GM19043 (cell line): ENCODE results near the gene ITPKB.
"Not testable (repeated sequence)": the region's sequence is repeated elsewhere in the genome, so short reads cannot be mapped to it uniquely, and the experiment has no call there.

Experiments used
- ATAC-seq: cut with Tn5 transposase; IDR thresholded peaks from one replicate; pipeline ENCODE4 v1.9.1; 2021; ENCODE audit warnings: low read depth; ENCODE audit not compliant: unreplicated experiment

The ITPKB gene

DNA sequence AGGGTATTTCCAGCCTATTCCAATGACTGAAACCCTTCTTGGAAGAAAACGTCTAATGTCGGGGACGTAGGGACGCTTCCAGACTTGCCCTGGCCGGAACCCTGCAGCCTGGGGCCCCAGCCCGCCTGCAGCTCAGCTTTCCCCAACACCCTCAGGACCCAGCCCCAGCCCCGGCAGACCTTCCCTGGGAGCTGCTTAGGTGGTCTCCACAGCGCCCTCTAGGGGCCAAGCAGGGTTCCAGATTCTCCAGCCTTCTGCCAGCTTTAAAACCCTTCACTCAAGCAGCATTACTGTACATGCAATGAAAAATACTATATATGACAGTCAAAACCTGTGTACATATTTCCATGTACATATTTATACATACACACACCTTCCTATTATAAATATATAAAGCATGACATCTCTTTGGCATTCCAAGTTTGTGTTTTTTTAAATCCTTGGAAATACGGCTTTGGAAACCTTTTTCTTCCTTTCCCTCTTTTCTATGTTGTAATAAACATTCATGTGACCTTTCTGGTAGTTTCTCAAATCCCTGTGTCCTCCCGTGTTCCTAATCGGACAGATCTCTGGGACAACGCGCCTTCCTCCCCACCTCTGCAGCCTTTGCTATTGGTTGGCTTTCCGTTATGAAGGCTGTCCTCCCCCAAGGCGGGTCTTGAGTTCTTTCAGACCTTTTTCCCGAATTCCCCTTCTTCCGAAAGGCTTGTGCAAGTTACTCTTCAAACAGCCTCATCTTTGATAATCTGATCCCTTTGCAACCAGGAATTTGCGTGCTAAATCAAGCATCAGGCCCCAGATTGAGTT, 130.2 kb downstream of the ITPKB start:
- no peak for ATAC-seq

DNA sequence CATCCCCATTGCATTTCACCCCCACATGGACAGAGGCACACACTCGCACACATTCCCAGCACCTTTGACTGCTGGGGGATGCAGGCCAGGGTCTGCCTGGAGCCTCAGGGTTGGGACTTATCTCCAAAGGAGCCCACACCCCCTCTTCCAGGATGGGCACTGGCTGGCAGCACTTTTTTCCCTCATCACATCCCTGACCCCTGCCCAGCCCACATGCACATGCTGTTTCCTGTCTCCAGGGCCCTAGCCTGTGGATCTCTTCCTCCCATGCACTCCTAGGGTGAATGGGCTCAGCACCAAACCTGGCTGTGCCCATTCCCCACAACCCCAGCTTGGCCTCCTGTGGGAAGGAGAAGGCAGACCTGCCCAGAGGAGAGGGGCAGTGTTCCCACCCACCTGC, 131.3 kb downstream of the ITPKB start:
- ATAC-seq, result no peak

DNA sequence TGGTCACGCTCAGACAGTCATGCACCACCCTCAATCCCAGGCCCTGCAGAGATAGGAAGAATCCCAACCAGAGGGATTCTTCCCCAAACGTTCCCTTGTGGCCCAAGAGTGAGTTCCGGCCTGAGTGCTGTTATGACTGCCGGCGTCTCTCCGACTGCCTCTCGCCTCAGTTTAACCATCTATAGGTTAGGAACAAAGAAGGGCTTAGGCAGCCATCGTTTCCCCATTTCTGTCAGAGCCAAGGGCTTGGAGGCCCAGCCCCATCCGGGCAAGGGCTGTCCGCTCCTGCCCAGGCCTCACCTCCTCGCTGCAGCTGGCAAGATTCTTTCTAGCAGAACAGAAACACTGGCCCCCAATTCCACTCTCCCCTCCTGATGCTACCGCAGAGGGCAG, 131.8 kb downstream of the ITPKB start:
- ATAC-seq, result no peak

DNA sequence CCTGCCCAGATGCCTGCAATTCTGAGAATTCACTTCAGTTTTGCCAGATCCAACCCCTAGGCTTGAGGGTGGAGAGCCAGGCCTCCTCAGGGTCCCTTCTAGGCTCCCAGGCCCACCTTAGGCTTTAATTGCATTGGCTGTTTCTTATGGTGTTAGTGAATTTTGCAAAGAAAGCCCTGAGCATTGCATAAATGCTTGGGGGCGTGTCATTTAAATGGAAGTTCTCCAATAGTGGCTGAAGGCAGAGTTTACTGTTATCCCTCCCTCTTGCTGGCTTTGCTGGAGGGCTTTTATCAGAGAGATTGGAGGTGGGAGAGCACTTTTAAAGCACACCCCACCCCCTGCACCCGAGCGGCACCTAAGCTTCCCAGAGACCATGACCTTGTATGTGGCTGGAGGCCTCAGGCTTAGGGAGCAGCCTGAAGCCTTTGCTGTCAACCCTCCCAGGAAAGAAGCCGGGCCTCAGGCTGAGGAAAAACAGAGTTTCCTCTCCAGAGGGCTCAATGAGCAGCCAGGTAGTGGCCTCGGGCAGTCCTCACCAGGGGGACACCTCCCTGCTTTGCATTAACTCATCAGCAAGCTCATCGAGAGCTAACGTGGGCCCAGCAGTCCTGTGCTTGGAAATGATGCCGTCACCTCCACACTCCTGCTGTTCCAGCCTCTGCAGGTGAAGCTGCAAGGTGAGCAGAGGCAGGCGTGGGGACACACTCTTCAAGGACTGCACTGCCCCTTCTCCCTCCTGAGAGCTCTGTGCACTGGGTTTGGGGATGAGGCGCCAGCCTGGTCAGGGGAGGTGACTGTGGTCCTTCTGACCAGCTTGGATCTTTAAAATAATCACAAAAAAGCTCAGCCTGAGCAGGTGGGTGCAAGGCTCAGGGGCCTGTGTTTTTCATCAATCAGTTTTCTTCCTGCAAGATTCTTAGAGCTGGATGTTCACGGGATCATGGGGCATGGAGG, 132.5 kb downstream of the ITPKB start:
- no peak for ATAC-seq

DNA sequence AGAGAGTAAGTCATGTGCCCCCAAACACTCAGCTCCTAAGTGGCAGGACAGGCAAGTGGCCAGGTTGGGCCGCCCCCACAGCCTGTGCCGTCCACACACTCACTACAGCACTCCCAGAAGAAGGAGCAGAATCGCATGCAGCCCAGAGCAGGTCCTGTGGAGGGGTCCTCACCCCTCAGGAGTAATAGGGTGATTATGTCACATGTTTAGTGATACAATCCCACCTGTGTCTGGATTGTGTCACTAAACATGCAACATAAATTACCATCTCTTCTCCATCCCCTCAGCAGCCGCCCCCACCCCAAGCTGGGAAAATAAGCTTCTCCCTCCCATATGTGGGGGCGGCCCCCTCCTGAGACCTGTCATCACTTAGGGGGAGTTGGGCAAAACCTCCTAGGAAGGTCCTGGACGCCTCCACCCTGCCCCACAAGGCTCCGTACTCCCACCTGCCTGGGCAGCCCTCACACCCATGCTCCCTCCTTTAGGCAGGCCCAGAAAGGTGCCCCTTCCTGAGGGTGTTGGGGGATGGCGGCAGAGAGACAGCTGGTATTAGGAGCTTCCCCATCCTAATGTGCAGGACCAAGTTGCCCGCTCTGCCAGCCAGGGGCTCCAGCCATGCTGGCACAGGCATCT, 133.6 kb downstream of the ITPKB start:
- ATAC-seq, result no peak

DNA sequence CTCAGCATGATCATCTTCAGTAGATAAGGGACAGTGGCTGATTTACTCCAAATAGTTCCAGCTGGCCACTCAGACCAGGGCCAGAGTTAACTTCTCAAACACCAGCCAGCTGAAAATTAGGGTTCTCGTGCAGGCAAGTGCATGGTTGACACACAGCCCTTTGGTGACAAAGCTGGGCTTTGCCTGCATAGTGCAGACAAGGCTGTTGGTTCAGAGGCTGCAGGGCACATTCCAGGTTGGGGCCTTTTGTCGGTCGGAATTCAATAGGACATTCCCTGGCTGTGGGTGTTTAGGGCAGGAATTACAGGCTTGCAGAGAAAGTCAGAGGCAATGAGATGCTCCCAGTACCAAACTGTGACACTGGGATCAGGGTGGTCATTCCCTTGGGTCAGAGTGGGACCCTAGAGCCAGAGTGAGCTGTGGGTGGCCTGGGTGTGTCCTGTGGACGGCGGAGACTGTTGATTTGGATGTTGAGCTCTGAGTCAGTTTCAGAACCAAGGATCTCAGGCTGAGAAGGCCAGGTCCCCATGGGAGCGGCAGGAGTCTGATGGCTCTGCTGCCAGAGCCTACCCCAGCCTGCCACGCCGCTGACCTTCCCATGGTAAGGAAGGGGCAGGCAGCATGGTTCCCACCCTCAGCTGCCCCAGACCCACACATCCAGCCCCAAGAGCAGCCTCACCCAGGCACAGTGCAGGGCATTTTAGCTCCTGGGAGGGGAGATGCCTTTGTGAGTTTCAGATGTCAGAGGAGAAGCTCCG, 134.3 kb downstream of the ITPKB start:
- no peak for ATAC-seq

DNA sequence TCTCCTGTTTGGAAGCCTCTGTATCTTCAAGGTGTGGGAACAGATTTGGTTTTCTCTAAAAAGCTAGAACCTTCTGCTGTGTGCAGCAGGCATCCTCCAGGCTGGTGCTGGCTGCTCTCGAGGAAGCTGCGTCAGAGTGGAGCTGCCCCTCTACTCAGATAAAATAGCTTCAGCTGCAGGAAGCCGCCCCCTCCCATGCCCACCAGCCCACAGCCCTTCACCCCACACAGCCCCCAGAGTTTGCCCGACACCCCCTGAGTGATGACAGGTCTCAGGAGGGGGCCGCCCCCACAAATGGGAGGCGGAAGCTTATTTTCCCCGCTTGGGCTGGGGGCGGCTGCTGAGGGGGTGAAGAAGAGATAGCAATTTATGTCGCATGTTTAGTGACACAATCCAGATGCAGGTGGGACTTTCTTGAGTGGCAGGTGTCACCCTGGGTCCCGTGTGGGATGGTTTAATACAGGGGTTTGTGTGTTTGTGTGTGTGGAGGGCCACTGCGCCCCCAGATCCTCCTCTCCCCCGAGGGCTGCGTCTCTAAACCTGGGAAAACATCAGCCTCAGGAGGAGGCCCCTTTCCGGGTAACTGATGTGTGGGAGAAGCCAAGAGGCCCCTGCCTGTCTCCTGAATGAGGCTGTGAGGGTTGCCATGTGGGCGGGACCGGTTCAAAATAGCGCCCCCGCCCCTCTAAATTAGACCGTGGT, 135.1 kb downstream of the ITPKB start:
- no peak for ATAC-seq

DNA sequence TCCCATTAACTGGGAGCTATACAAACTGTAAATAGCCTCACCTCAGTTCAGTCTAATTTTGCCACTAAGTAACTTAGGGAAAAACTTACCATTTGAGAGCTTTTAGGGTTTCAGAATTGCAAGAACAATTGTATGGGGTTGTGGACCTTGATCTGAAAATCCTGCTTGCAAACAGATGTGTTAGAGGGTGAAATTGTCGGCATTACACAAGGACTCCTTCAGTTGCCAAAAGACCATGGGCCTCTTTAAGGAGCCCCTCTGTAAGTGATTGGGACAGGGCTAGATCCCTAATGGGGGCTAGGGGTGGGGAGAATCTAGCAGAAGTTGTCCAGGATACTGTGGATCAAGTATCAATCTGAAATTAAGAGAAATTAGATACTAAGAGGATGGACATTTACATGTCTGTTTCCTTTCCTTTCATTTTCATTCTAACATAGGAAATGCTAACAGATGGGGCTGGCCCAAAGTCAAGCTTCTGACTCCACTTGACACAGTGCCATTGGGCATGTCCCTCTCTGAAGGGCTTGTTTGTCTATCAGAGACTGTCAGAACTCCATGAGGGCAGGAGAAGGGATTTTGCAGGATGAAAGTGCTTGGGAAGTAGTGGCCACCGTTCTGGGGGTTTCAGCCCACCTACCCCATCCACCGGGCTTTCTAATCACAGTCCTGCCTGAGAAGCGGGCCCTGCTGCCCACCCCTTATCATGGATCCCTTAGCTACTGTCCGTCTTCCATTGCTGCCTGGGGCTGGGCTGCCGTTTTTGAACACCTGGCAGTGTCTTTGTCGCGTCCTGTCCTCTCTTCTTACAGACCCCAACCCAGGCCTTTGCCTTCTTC, 135.8 kb downstream of the ITPKB start:
- no peak for ATAC-seq

DNA sequence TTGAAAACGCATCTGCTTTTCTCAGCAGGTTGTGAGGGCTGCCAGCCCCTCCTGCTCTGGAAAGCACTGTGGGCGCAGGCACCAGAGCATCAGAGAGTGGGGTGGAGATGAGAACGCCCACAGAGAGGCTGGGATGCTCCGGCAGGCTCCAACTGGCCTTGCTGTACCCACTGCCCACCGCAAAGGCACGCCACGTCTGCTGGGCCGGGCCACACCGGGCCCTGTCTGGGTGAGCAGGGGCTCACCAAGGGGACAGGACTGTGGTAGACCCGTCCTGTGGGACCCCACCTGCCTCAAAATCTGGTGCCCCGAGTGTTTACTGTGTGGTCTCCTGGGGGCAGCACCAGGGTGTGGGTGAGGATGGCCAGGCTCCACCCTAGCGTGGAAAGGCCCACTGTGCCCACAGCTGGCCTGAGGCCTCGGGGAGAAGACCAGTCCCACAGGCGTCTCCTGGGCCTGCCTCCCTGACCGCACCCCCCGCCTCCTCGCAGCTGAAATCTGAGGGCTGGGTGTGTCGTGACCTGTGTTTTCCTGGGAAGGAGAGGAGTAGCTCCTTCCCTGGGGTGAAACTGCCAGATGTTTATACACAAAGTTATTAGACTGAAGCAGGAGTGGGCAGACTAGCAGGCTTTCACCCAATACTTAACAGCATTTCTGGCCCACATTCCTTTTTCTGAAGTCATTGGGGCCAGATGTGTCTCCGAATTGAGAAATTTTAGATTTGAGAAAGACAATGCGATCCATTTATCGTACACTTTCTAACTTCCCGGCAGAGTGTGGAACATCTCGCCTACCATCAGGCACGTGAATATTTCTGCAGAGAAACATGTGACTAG, 136.7 kb downstream of the ITPKB start:
- ATAC-seq, result no peak

DNA sequence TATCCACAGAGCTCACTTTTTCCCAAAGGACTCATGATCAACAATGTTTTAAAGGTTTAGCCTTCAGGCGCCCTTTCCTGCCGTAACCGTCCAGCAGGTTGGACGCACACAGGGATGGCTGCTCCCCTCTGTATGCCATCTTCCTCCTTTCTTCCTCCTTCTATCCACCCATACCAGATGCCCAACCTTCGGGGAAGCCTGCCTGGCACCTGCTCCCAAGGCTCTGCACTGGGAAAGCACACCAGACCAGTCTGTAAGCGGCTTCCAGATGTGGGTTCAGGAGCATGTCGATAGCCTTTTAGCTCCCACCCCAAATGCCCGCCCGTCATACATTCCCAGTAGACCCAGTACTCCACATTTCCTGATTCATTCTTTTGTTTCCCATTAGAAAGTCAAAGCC, 137.6 kb downstream of the ITPKB start:
- no peak for ATAC-seq

DNA sequence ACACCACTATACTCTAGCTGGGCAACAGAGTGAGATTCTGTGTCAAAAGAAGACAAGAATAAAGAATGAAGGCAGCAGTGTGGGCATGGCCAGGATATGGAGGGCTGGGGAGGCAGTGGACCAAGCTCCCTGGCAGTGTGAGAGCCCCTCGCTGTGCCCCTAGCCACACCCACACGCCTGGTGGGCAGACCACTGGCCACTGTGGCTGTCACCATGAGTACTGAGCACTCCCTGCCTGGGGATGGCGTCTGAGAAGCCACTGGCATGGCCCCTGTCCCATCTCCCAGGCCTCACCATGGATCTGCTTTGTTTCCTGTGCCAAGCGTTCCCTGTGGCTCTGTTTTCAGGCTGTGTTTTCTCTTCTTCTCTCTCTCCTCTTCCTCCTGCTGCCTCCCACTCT, 138.8 kb downstream of the ITPKB start:
- no peak for ATAC-seq

DNA sequence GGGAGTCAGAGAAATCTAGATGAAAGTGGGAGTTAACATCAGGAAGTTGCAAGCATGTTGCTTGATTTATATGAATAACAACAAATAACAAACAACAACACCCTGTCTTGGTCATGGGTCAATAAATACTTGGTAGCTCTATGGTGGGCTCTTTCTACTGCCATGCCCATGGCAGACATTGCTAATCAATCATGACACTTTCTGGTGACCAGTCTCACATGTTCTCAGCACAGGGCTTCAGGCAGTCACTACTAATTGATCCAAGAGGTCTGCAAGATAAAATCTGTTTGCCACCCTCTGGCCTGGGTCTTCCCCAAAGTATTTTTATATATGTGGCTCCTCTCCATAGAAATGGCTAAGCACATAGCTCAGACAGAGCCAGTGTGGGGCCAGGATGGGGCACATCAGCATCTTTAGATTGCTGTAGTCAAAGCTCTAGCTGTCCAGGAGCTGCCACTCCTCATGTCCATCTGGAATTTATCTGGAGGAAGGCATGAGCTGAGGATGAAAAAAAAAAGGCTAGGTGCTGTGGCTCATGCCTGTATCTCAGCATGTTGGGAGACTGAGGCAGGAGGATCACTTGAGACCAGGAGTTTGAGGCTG, 139.3 kb downstream of the ITPKB start:
- ATAC-seq, result no peak

DNA sequence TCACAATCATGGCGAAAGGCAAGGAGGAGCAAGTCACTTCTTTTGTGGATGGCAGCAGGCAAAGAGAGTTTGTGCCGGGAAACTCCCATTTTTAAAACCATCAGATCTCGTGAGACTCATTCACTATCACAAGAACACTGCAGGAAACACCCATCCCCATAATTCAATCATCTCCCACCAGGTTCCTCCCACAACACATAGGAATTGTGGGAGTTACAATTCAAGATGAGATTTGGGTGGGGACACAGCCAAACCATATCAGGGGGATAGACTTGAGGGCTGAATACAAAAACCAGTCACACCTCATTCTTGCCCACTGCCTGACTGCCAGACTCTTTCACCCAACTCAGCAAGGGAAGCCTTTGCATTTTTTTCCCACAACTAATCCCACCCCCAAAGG, 140.1 kb downstream of the ITPKB start:
- not testable (repeated sequence) for ATAC-seq

DNA sequence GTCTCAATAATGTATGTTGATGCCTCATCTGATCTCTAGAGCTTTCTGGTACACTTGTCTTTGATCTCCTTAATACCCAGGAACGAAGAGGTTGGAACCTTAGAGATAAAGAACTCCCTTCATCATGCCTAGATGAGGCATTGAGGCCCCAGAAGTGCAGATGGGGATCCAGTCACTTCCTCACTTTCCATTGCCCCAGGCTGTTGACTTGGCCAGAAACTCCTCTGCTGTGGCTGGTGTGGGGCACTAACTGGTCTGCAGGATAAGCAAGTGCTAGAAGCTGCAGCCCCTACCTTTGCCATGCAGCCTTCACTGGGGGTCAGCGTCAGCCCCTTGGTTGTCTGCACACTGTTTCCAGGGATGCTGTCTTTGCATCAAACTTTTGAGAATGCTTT, 140.6 kb downstream of the ITPKB start:
- no peak for ATAC-seq

DNA sequence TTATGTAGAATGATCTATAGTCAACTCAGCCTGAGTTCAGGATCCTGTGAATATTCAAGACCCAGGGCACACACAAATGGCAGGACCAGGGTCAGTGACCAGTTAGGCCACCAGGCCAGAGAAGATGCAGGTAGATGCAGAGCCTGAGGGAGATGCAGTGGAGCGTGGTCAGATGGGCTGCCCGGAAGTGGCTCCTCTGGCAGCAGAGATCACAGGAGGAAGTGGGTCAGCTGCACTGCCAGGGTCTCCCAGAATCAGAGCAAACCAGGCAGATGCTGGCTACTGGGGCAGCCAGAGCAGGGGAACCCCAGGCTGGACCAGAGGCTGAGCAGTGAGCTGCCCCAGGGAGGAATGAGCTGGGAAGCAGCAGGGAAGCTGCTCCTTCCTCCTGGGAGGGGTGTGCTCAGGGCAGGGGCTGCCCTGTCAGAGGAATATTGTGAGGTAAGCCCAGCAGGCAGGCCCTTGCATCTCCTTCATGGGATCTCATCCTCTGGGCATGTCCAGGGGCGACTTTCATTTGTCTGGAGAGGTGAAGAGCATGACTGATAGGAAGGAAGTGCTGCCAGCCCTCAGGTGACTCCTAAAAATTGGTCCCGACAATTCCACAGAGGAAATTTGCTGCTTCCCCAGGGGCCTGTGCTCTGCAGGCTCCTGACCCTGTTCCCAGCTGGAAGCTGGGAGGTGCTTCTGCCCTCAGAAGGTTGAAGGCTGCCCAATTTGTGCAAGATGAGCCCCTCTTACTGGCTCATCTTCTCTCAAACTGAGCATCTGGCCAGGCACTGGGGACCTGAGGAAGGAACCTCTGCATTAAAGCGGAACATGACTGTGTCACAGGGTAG, 141.2 kb downstream of the ITPKB start:
- ATAC-seq, result no peak

DNA sequence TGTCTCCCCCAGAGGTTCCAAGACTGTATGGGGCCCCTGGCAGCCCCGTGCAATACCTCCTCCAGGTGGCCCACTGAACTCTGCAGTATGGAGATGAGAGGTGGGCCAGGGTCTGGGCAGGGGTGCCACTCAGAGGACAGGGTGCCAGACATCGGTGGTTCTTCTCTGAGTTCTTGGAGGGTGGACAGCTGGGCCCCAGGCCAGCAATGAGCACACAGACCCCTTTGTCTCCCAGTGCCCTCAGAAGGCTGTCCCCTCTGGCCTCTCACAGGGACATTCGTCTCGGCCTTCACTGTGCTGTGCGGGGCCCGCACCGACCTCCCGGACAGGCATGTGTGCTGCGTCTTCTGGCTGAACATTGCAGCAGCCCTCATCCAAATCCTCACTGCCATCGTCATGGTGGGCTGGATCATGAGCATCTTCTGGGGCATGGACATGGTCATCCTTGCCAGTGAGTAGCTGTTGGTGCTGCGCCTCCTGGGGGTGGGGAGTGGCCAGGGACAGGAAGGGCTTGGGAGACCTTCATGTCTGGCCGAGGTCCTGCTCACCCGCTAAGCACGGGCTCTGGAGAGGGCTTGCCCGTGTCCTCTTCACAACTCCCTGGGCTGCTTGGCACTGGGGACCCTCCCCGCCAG, 142.4 kb downstream of the ITPKB start:
- ATAC-seq, result no peak
